OCI-LY7 (cell line): Measurements from ENCODE around the gene KIAA0586. TPM values are rescaled to one million over a fixed set of nuclear protein-coding genes. Genes with fewer than 3 reads are reported as not detected.

ENCODE experiments used
- Bru-seq: library from RNA; stranded (reverse); fragments of 400-500 nt; gene quantifications from one replicate; lab custom pipeline; 2021; lab: Mats Ljungman, UMichigan
- BruChase-seq, 2 experiments: library from RNA; stranded (reverse); fragments of 400-500 nt; gene quantifications; one replicate each; lab custom pipeline; 2021; lab: Mats Ljungman, UMichigan
- BruUV-seq: library from RNA; stranded (reverse); fragments of 400-500 nt; replicated peaks from 2 replicates; lab custom pipeline; 2021; lab: Mats Ljungman, UMichigan
- CTCF ChIA-PET: fragments of 300-600 bp; sonication (Branson Sonifier 250); formaldehyde crosslinking; loops from one replicate; lab custom pipeline; 2022; ENCODE audit warnings: antibody characterized with exemption; ENCODE audit not compliant: unreplicated experiment; lab: Charles Lee
- POLR2A ChIA-PET: fragments of 300-600 bp; sonication (Branson Sonifier 250); formaldehyde crosslinking; loops from one replicate; lab custom pipeline; 2022; ENCODE audit warnings: antibody characterized with exemption; lab: Charles Lee
- DNase-seq: peaks from one replicate; pipeline ENCODE4 v3.0.0-alpha.2; 2015; ENCODE audit warnings: low spot score
- H2AFZ ChIP-seq: fragments of 200-600 bp; sonication (generic), shearing (Covaris generic); 2 replicates; pipeline ENCODE4 v1.6.1; 2014; ENCODE audit warnings: mild to moderate bottlenecking, antibody characterized with exemption, low read length, moderate library complexity
- H3K27ac ChIP-seq: fragments of 200-600 bp; sonication (generic); 2 replicates; pipeline ENCODE4 v1.5.1; 2014; ENCODE audit warnings: mixed run types, low read depth, mild to moderate bottlenecking, moderate library complexity, low read length, inconsistent platforms; ENCODE audit not compliant: poor library complexity, severe bottlenecking
- H3K36me3 ChIP-seq: fragments of 200-600 bp; sonication (generic); 2 replicates; pipeline ENCODE4 v1.6.1; 2014; ENCODE audit warnings: mild to moderate bottlenecking, antibody characterized with exemption, low read length, moderate library complexity, mixed read lengths; ENCODE audit not compliant: insufficient read depth
- H3K4me1 ChIP-seq: fragments of 200-600 bp; sonication (generic); 2 replicates; pipeline ENCODE4 v1.5.1; 2014; ENCODE audit warnings: mild to moderate bottlenecking, low read length; ENCODE audit not compliant: insufficient read depth, poor library complexity, severe bottlenecking
- H3K4me2 ChIP-seq: fragments of 200-600 bp; sonication (generic); 2 replicates; pipeline ENCODE4 v1.6.1; 2014; ENCODE audit warnings: mild to moderate bottlenecking, low read length
- H3K4me3 ChIP-seq: fragments of 200-600 bp; sonication (generic); 2 replicates; pipeline ENCODE4 v1.5.1; 2014; ENCODE audit warnings: mild to moderate bottlenecking, low read depth, low read length; ENCODE audit not compliant: poor library complexity, severe bottlenecking
- H3K79me2 ChIP-seq: fragments of 200-600 bp; sonication (generic); 2 replicates; pipeline ENCODE4 v1.6.1; 2016; ENCODE audit warnings: low read depth, mild to moderate bottlenecking, low read length, moderate library complexity, mixed read lengths; ENCODE audit not compliant: insufficient read depth
- H3K9me2 ChIP-seq: fragments of 200-600 bp; sonication (generic); 2 replicates; pipeline ENCODE4 v1.6.1; 2016; ENCODE audit warnings: mild to moderate bottlenecking, low read length, mixed read lengths; ENCODE audit not compliant: insufficient read depth
- H3K9me3 ChIP-seq: fragments of 200-600 bp; sonication (generic); 2 replicates; pipeline ENCODE4 v1.6.1; 2014; ENCODE audit warnings: mild to moderate bottlenecking, mixed run types, low read length, mixed read lengths
- H4K20me1 ChIP-seq: fragments of 200-600 bp; sonication (generic); 2 replicates; pipeline ENCODE4 v1.6.1; 2014; ENCODE audit warnings: mild to moderate bottlenecking, antibody characterized with exemption, low read length, moderate library complexity, mixed read lengths; ENCODE audit not compliant: insufficient read depth
- CTCF ChIP-seq: fragments of 200-600 bp; sonication (generic); conservative IDR thresholded peaks from 2 replicates; pipeline ENCODE4 v1.5.1; 2014; ENCODE audit warnings: mild to moderate bottlenecking, antibody characterized with exemption, low read length, moderate library complexity, mixed read lengths
- EZH2phosphoT487 ChIP-seq: fragments of 200-600 bp; sonication (generic); IDR thresholded peaks from 2 replicates; pipeline ENCODE4 v1.6.1; 2018; ENCODE audit warnings: low read depth, borderline replicate concordance, mild to moderate bottlenecking, mixed run types, antibody characterized with exemption, low read length, moderate library complexity, mixed read lengths
- intact Hi-C: fragments of 100-400 bp; cut with micrococcal nuclease; formaldehyde crosslinking; loops from one replicate; pipeline ENCODE4 v1.10.0; 2022; ENCODE audit not compliant: unreplicated experiment
- long read RNA-seq: library from polyadenylated mRNA; stranded (forward); transcript quantifications from one replicate; pipeline ENCODE4 v2.0.0, GENCODE V29; 2022
- total RNA-seq, 2 experiments: library from RNA; depleted of rRNA in 1 of 2; stranded (reverse); fragments of >200 nt in 1 of 2; shearing (Covaris generic) in 1 of 2; gene quantifications; 2 replicates each; pipeline ENCODE4 v1.2.3, GENCODE V29; 2014 to 2022

Gene KIAA0586
- total RNA-seq (2014; rRNA removed; shearing (Covaris generic)) = 20.5 and 20.8 TPM in 2 replicates
- total RNA-seq (2022) = 40.9 and 41.7 TPM in 2 replicates
- Bru-seq, nascent RNA = percentile 76 among the genes with signal in this experiment
- BruChase-seq, experiment 1, labeled RNA remaining after a 6-hour chase = percentile 63 among the genes with signal in this experiment
- BruChase-seq, experiment 2, labeled RNA remaining after a 2-hour chase = percentile 66 among the genes with signal in this experiment
- long read RNA-seq, partial matches to known transcripts = 8 of 31 reads
- long read RNA-seq, other reads (novel, unspliced or antisense) = 22 of 31 reads

DNA sequence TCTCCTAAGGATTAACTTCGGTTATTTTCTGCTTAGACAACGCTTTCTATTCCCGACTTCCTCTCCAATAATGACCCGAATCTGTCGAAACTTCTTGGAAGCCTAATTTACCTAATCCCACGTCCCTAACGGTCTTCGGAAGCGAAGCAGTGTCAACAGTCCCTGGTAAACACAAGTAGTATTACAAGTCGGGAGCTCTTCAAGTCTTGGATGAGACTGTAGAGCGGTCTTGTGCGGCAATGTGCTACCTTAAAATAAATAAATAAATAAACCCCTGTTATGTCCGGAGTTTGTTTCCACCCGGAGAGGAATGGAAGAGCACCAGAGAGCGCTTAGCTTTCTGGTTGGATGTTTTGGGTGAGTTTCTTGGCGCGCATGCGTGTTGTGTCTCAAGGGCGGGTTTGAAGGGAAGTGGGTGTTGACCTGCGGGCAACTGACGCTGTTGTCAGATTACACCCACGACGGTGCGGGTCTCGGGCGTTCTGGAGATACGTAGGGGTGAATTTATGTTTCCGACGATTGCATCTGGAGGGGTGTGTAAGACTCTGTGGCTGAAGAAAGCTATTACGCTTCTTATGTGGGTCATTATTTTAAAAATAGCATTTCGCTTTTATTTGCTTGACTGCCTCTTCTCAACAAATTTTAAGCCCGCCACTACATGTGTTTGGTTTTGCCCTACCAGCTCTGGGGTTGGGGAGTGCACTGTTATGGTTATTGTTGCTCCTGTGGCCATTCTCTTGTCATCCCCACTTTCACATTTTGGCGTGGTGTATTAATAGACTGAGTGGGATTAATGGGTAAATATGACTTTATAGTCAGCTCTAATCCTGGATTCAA is at the start of gene KIAA0586, which contains the start of gene TIMM9:
TSS of gene KIAA0586 (plus strand) at position 439 of the 837 bp plus-strand sequence. CDS start 546 bp downstream, outside the sequence.
TSS of gene TIMM9 (minus strand) at position 251 of the 837 bp plus-strand sequence. CDS start 15,586 bp downstream, outside the sequence.
- Histone ChIP-seq H3K4me3 (peak within 1 kb of the TSS; percentile 95), H2AFZ (peak within 1 kb of the TSS; percentile 90), H3K4me1 (peaks cover 33% of the 10 kb centered on the region), H3K36me3 (peaks cover 47% of the 10 kb centered on the region), H3K79me2 (peaks cover 69% of the 10 kb centered on the region), H3K27ac (peak within 1 kb of the TSS; percentile 94), H3K9me2 (no peaks in the 10 kb centered on the region), H4K20me1 (no peaks in the 10 kb centered on the region), H3K9me3 (no peaks in the 10 kb centered on the region), H3K4me2 (peak within 1 kb of the TSS; percentile 86)
- CTCF ChIA-PET = no interaction called here
- TF ChIP-seq EZH2phosphoT487 (no peak), CTCF (no peak)
- BruUV-seq = no TSS peak
- peak; percentile 99 for DNase-seq
- intact Hi-C loops = loop anchor here (1.0 to 5.0 kb wide), 2 partner anchors 129 to 180 kb away; partner anchors contain the start of gene ARID4A
- POLR2A ChIA-PET = interaction anchor here (0.5 to 1.9 kb wide), 7 partner anchors 9 to 319 kb away, joined by 3 to 13 read pairs (median 4); partner anchors contain the start of genes ACTR10 and ARID4A

DNA sequence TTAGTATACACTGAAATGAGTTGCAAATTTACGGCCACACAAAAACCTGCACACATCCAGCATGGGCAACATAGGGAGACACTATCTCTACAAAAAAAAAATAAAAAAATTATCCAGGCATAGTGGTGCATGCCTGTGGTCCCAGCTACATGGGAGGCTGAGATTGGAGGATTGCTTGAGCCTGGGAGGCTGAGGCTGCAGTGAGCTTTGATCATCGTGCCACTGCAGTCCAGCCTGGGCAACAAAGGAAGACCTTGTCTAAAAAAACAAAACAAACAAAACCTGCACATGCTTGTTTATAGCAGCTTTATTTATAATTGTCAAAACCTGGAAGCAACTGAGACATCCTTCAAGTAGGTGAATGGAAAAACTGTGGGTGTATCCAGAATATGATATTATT is 36.7 kb upstream of the KIAA0586 start:
- ChIA-PET CTCF (no interaction called here), POLR2A (no interaction called here)
- Histone ChIP-seq H3K36me3 (no peaks in the 10 kb centered on the region), H3K4me3 (no peak overlapping the region), H3K9me2 (no peaks in the 10 kb centered on the region), H3K4me2 (no peak overlapping the region), H4K20me1 (no peaks in the 10 kb centered on the region), H2AFZ (no peak overlapping the region), H3K79me2 (no peaks in the 10 kb centered on the region), H3K27ac (no peak overlapping the region), H3K9me3 (no peaks in the 10 kb centered on the region), H3K4me1 (peaks cover 1% of the 10 kb centered on the region)
- intact Hi-C loops = no loop called here
- no TSS peak for BruUV-seq
- no peak for TF ChIP-seq CTCF
- no peak for TF ChIP-seq EZH2phosphoT487
- DNase-seq = no peak
